Right lobe of liver (tissue), 6 donors: Measurements from ENCODE around the gene VPS29. TPM values are rescaled to one million over a fixed set of nuclear protein-coding genes. Genes with fewer than 3 reads are reported as not detected.
"Not testable (repeated sequence)": the region's sequence is repeated elsewhere in the genome, so short reads cannot be mapped to it uniquely, and the experiment has no call there.

Experiments
- ATAC-seq, 4 donors: fragments of 200-7000 bp; cut with Tn5 transposase; one replicate each; pipeline ENCODE4 v1.9.1; 2020; ENCODE audit warnings: mild to moderate bottlenecking in 4 of 4, moderate library complexity in 4 of 4
- DNase-seq, 3 donors: peaks; one replicate each; pipeline ENCODE4 v3.0.0-alpha.2; 2020
- H3K27ac ChIP-seq, 3 donors: fragments of 200-600 bp; one replicate each; pipeline ENCODE4 v1.8.0; 2022
- H3K27me3 ChIP-seq, 2 donors: fragments of 200-600 bp; one replicate each; pipeline ENCODE4 v1.8.0; 2022
- H3K36me3 ChIP-seq, 4 donors: fragments of 200-600 bp; sonication (generic) in 1 of 4; one replicate each; pipeline versions ENCODE4 v1.5.1 to v1.8.0; 2017 to 2022; ENCODE audit warnings: control low read depth in 1 of 4
- H3K4me1 ChIP-seq, 4 donors: fragments of 200-600 bp; sonication (generic) in 1 of 4; one replicate each; pipeline versions ENCODE4 v1.5.1 to v1.8.0; 2017 to 2022; ENCODE audit warnings: control low read depth in 1 of 4
- H3K4me3 ChIP-seq, 3 donors: fragments of 200-600 bp; one replicate each; pipeline ENCODE4 v1.8.0; 2022
- H3K9me3 ChIP-seq, 4 donors: fragments of 200-600 bp; sonication (generic) in 1 of 4; one replicate each; pipeline versions ENCODE4 v1.5.1 to v1.8.0; 2017 to 2022; ENCODE audit warnings: control low read depth in 1 of 4
- CTCF ChIP-seq, 4 donors: fragments of 200-600 bp in 3 of 4; fragments of 450-650 bp in 1 of 4; IDR thresholded peaks; one replicate each; pipeline versions ENCODE4 v1.5.1 to v1.8.0; 2016 to 2022; ENCODE audit warnings: antibody characterized with exemption in 4 of 4, mild to moderate bottlenecking in 2 of 4
- POLR2A ChIP-seq: fragments of 450-650 bp; IDR thresholded peaks from one replicate; pipeline ENCODE4 v1.6.1; 2017; ENCODE audit warnings: antibody characterized with exemption, mild to moderate bottlenecking
- WGBS: methylation state at CpG from one replicate; pipeline ENCODE4 v1.1.6; 2018; ENCODE audit warnings: low coverage, low lambda C conversion rate; ENCODE audit not compliant: insufficient coverage; ENCODE audit errors: missing lambda C conversion rate; 5-methylcytosine and 5-hydroxymethylcytosine counted together
- intact Hi-C, 2 donors: fragments of 100-400 bp; cut with DNase I; formaldehyde crosslinking; loops; one replicate each; pipeline versions ENCODE4 v1.11.2 to v1.14.1; 2022
- total RNA-seq, 6 experiments: library from RNA; depleted of rRNA in 2 of 6; stranded (reverse); fragments of >200 nt in 2 of 6; fragmentation: NEBNext Ultra II Directional in 3 of 6; extraction: Animal tissue kit (Norgen Biotek cat#: 25700) in 3 of 6; gene quantifications; one replicate each; pipeline versions ENCODE4 v1.1.0 to v1.2.4, GENCODE V29; 2016 to 2023
- donor health status: DM: no; HTN: yes; CAD: no.
- donor health status: DM: no; HTN: no; CAD: no.
- donor health status: DM: no; HTN: no; CAD: no.
- donor health status: DM: no; HTN: yes; CAD: no.
- donor health status: DM: no; HTN: yes; CAD: no.

The VPS29 gene
- total RNA-seq, 6 experiments from 2014 or later = 37.9 to 61.2 (median 51.1) TPM

GRCh38 chr12:110547090-110547489, 45.2 kb upstream of the VPS29 start:
- intact Hi-C loops = no loop called here
- 95% methylated on average over 2 of the region's 2 CpGs for WGBS
- ATAC-seq (no peak), DNase-seq (no peak)
- TF ChIP-seq CTCF (IDR thresholded peaks at IDR 0.05) (no peak), POLR2A (no peak)
- Histone ChIP-seq H3K27ac (no peak overlapping the region), H3K9me3 (no peaks in the 10 kb centered on the region), H3K4me1 (peaks cover 0 to 54% (median 27%) of the 10 kb centered on the region in 4 donors), H3K27me3 (no peaks in the 10 kb centered on the region), H3K4me3 (no peak overlapping the region), H3K36me3 (peaks cover 0 to 3% (median 0%) of the 10 kb centered on the region in 4 donors)

- ATAC-seq (peak in 1 of 4 donors; percentile 28), DNase-seq (no peak)
- H3K27me3 ChIP-seq = no peaks in the 10 kb centered on the region
- no peaks in the 10 kb centered on the region for H3K9me3 ChIP-seq
- H3K27ac ChIP-seq = no peak overlapping the region
- H3K4me1 ChIP-seq = peaks cover 0 to 47% (median 24%) of the 10 kb centered on the region in 4 donors
- peaks cover 0 to 3% (median 0%) of the 10 kb centered on the region in 4 donors for H3K36me3 ChIP-seq
- no peak for TF ChIP-seq CTCF (IDR thresholded peaks at IDR 0.05)
- no peak for TF ChIP-seq POLR2A
- no peak overlapping the region for H3K4me3 ChIP-seq
- intact Hi-C loops = no loop called here
- WGBS = 47% methylated on average over 3 of the region's 3 CpGs
Observed at GRCh38 chr12:110546339-110546738, 44.4 kb upstream of the VPS29 start.

- 87% methylated on average over 3 of the region's 10 CpGs for WGBS
- Histone ChIP-seq H3K4me1 (peaks cover 0 to 43% (median 23%) of the 10 kb centered on the region in 4 donors), H3K27me3 (no peaks in the 10 kb centered on the region), H3K9me3 (no peaks in the 10 kb centered on the region), H3K36me3 (peaks cover 0 to 3% (median 0%) of the 10 kb centered on the region in 4 donors), H3K27ac (no peak overlapping the region), H3K4me3 (no peak overlapping the region)
- TF ChIP-seq POLR2A = no peak
- TF ChIP-seq CTCF (IDR thresholded peaks at IDR 0.05) = no peak
- no peak for DNase-seq
- intact Hi-C loops = no loop called here
- no peak for ATAC-seq
Observed at GRCh38 chr12:110545812-110546211, 43.9 kb upstream of the VPS29 start.

GRCh38 chr12:110545259-110545658, 43.3 kb upstream of the VPS29 start:
- peak overlapping the region in 1 of 3 donors; percentile 91 for H3K27ac ChIP-seq
- H3K36me3 ChIP-seq, intact Hi-C loops, DNase-seq, ATAC-seq, H3K9me3 ChIP-seq, H3K27me3 ChIP-seq, H3K4me3 ChIP-seq: not testable (repeated sequence)
- 85% methylated on average over 4 of the region's 4 CpGs for WGBS
- H3K4me1 ChIP-seq = peaks cover 0 to 38% (median 20%) of the 10 kb centered on the region in 4 donors

DNA sequence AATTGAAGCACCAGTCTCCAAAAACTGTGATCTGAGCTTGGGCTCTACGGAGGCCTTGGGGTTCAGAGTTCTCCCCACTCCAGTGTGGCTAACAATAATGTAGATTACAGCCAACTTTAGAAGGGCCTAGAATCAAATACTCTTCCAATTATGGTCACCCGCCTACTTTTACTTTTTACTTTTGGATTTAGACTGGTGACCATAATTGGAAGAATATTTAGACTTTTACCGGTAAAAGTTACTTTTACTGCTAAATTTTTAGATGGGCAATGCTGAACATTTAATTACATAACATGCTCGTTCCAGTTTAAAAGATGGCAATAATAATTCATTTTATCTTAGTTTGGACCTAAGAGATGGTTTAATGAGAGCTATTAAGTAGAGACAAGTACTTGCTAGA, 42.1 kb upstream of the VPS29 start:
- WGBS = 57% methylated on average over 4 of the region's 4 CpGs
- intact Hi-C loops = no loop called here

More for the DNA sequence above, 42.1 kb upstream of the VPS29 start:
- no peak overlapping the region for H3K4me3 ChIP-seq
- no peaks in the 10 kb centered on the region for H3K9me3 ChIP-seq
- H3K4me1 ChIP-seq = peaks cover 0 to 31% (median 12%) of the 10 kb centered on the region in 4 donors
- no peak for TF ChIP-seq POLR2A
- peak overlapping the region; percentile 52 to 91 (median 81) for H3K27ac ChIP-seq
- no peaks in the 10 kb centered on the region for H3K27me3 ChIP-seq
- ATAC-seq (no peak), DNase-seq (no peak)
- H3K36me3 ChIP-seq = peaks cover 0 to 9% (median 2%) of the 10 kb centered on the region in 4 donors
